22Rv1 (cell line): ENCODE measurements around the gene PAPPA2.

Experiments used
- ZFX ChIP-seq: fragments of 450-650 bp; IDR thresholded peaks from 2 replicates; pipeline ENCODE4 v1.6.1; 2017; ENCODE audit warnings: antibody characterized with exemption, borderline replicate concordance
- TF ChIP-seq, protein P1 (sequence below): fragments of 450-650 bp; IDR thresholded peaks from 2 replicates; pipeline ENCODE4 v1.5.1; 2017; ENCODE audit warnings: mild to moderate bottlenecking

- TF ChIP-seq, protein P1, sequence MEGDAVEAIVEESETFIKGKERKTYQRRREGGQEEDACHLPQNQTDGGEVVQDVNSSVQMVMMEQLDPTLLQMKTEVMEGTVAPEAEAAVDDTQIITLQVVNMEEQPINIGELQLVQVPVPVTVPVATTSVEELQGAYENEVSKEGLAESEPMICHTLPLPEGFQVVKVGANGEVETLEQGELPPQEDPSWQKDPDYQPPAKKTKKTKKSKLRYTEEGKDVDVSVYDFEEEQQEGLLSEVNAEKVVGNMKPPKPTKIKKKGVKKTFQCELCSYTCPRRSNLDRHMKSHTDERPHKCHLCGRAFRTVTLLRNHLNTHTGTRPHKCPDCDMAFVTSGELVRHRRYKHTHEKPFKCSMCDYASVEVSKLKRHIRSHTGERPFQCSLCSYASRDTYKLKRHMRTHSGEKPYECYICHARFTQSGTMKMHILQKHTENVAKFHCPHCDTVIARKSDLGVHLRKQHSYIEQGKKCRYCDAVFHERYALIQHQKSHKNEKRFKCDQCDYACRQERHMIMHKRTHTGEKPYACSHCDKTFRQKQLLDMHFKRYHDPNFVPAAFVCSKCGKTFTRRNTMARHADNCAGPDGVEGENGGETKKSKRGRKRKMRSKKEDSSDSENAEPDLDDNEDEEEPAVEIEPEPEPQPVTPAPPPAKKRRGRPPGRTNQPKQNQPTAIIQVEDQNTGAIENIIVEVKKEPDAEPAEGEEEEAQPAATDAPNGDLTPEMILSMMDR = no peak
- no peak for TF ChIP-seq ZFX
Measured at GRCh38 chr1:176515310-176515709, 52.3 kb downstream of the PAPPA2 start.
